ENCODE results near the gene SHISA6. TPM values are rescaled to one million over a fixed set of nuclear protein-coding genes. Genes with fewer than 3 reads are reported as not detected.

The SHISA6 gene
- total and polyA plus RNA-seq, 8 donors, result 0.16 to 1.3 (median 0.40) TPM

GRCh38 chr17:11406716-11407115 lies 165.7 kb downstream of the SHISA6 start:
- ATAC-seq (no peak), FAIRE-seq (no peak), DNase-seq (no peak)
- Histone ChIP-seq H3K9me3 (no peaks in the 10 kb centered on the region), H3K27me3 (no peaks in the 10 kb centered on the region), H3K4me3 (no peak overlapping the region), H3K36me3 (no peaks in the 10 kb centered on the region), H3K4me1 (no peaks in the 10 kb centered on the region), H3K27ac (no peak overlapping the region)
- WGBS, 2 donors, result 18 to 28% methylated on average over 3 of the region's 3 CpGs
- intact Hi-C loops (cut with DNase I), result no loop called here
- no peak for TF ChIP-seq CTCF (IDR thresholded peaks at IDR 0.05)

GRCh38 chr17:11412654-11413053 lies 171.6 kb downstream of the SHISA6 start:
- FAIRE-seq (no peak), ATAC-seq (no peak), DNase-seq (no peak)
- no peak for TF ChIP-seq CTCF (IDR thresholded peaks at IDR 0.05)
- no peak overlapping the region for H3K4me3 ChIP-seq
- H3K4me1 ChIP-seq, result no peaks in the 10 kb centered on the region
- intact Hi-C loops (cut with DNase I), result no loop called here
- H3K36me3 ChIP-seq, result no peaks in the 10 kb centered on the region
- no peaks in the 10 kb centered on the region for H3K27me3 ChIP-seq
- no peaks in the 10 kb centered on the region for H3K9me3 ChIP-seq
- H3K27ac ChIP-seq, result no peak overlapping the region
- 82 to 86% methylated on average over 6 of the region's 6 CpGs for WGBS, 2 donors

GRCh38 chr17:11418342-11418741 lies 177.3 kb downstream of the SHISA6 start:
- WGBS, 2 donors, result 78 to 91% methylated on average over 3 of the region's 3 CpGs
- H3K36me3 ChIP-seq, result no peaks in the 10 kb centered on the region
- FAIRE-seq (no peak), DNase-seq (no peak), ATAC-seq (no peak)
- H3K9me3 ChIP-seq, result no peaks in the 10 kb centered on the region
- intact Hi-C loops (cut with DNase I), result no loop called here
- no peaks in the 10 kb centered on the region for H3K27me3 ChIP-seq
- no peaks in the 10 kb centered on the region for H3K4me1 ChIP-seq
- no peak overlapping the region for H3K4me3 ChIP-seq
- H3K27ac ChIP-seq, result no peak overlapping the region
- TF ChIP-seq CTCF (IDR thresholded peaks at IDR 0.05), result no peak

- no peak for TF ChIP-seq CTCF (IDR thresholded peaks at IDR 0.05)
- intact Hi-C loops (cut with DNase I), result no loop called here
- H3K4me3 ChIP-seq, result no peak overlapping the region
- no peaks in the 10 kb centered on the region for H3K36me3 ChIP-seq
- no peaks in the 10 kb centered on the region for H3K9me3 ChIP-seq
- DNase-seq, result no peak
- WGBS, 2 donors, result 76 to 84% methylated on average over 6 of the region's 6 CpGs
- no peak for ATAC-seq
- FAIRE-seq, result no peak
- no peaks in the 10 kb centered on the region for H3K27me3 ChIP-seq
- no peaks in the 10 kb centered on the region for H3K4me1 ChIP-seq
- H3K27ac ChIP-seq, result no peak overlapping the region
Measured at GRCh38 chr17:11430751-11431150, 189.7 kb downstream of the SHISA6 start.

- no peaks in the 10 kb centered on the region for H3K9me3 ChIP-seq
- no peaks in the 10 kb centered on the region for H3K4me1 ChIP-seq
- no peak overlapping the region for H3K4me3 ChIP-seq
- H3K27ac ChIP-seq, result no peak overlapping the region
- intact Hi-C loops (cut with DNase I), result no loop called here
- no peaks in the 10 kb centered on the region for H3K27me3 ChIP-seq
- ATAC-seq, result no peak
- no peaks in the 10 kb centered on the region for H3K36me3 ChIP-seq
- FAIRE-seq, result no peak
- no peak for DNase-seq
- 67 to 77% methylated on average over 4 of the region's 4 CpGs for WGBS, 2 donors
- TF ChIP-seq CTCF (IDR thresholded peaks at IDR 0.05), result no peak
Measured at GRCh38 chr17:11438673-11439072, 197.7 kb downstream of the SHISA6 start.
